Activated CD8-positive, alpha-beta memory T cell treated with anti-CD3 and anti-CD28 coated beads, Interleukin-2, amount 50 U/mL, for 1 hour (primary cell): ENCODE results near the gene SCN8A.
A peak's percentile ranks its signal among the peaks of the same experiment; 100 is the strongest.

Source experiments
- DNase-seq: peaks from one replicate; pipeline ENCODE4 v3.0.0-alpha.2; 2020; ENCODE audit errors: extremely low read depth

SCN8A gene

GRCh38 chr12:51714666-51715065 lies 123.6 kb downstream of the SCN8A start:
- no peak for DNase-seq

GRCh38 chr12:51717326-51717925 lies 126.4 kb downstream of the SCN8A start:
- no peak for DNase-seq

GRCh38 chr12:51721282-51721940 lies 130.4 kb downstream of the SCN8A start:
- peak; percentile 4 for DNase-seq

GRCh38 chr12:51722431-51722830 lies 131.4 kb downstream of the SCN8A start:
- DNase-seq: no peak

- DNase-seq: no peak
These were observed 135.1 kb downstream of the SCN8A start for GRCh38 chr12:51726161-51726560.

GRCh38 chr12:51726931-51727330 lies 135.9 kb downstream of the SCN8A start:
- no peak for DNase-seq

- no peak for DNase-seq
These were observed 138.3 kb downstream of the SCN8A start for GRCh38 chr12:51729331-51729730.

- no peak for DNase-seq
These were observed 139.7 kb downstream of the SCN8A start for GRCh38 chr12:51730745-51731144.

- DNase-seq: no peak
These were observed 149.5 kb downstream of the SCN8A start for GRCh38 chr12:51740536-51740935.

- no peak for DNase-seq
These were observed 153.2 kb downstream of the SCN8A start for GRCh38 chr12:51744235-51744634.

GRCh38 chr12:51744957-51745356 lies 153.9 kb downstream of the SCN8A start:
- no peak for DNase-seq

GRCh38 chr12:51746416-51746815 lies 155.4 kb downstream of the SCN8A start:
- no peak for DNase-seq

- DNase-seq: no peak
These were observed 157.2 kb downstream of the SCN8A start for GRCh38 chr12:51748235-51748634.

GRCh38 chr12:51749206-51749985 lies 158.4 kb downstream of the SCN8A start:
- no peak for DNase-seq

GRCh38 chr12:51749986-51750317 lies 158.9 kb downstream of the SCN8A start:
- no peak for DNase-seq

- DNase-seq: no peak
These were observed 160.6 kb downstream of the SCN8A start for GRCh38 chr12:51751661-51752060.

- no peak for DNase-seq
These were observed 161.3 kb downstream of the SCN8A start for GRCh38 chr12:51752234-51752889.

- no peak for DNase-seq
These were observed 163.1 kb downstream of the SCN8A start for GRCh38 chr12:51753980-51754675.

GRCh38 chr12:51755251-51755650 lies 164.2 kb downstream of the SCN8A start:
- no peak for DNase-seq

- DNase-seq: no peak
These were observed 168.1 kb downstream of the SCN8A start for GRCh38 chr12:51759175-51759574.

GRCh38 chr12:51759695-51760094 lies 168.7 kb downstream of the SCN8A start:
- no peak for DNase-seq

- no peak for DNase-seq
These were observed 169.2 kb downstream of the SCN8A start for GRCh38 chr12:51760231-51760630.
